K562 (cell line): Measurements from ENCODE around the gene U2AF1L4. TPM values are rescaled to one million over a fixed set of nuclear protein-coding genes. Genes with fewer than 3 reads are reported as not detected.

Source experiments
- FOXP1 ChIP-seq: sonication (generic); formaldehyde crosslinking; IDR thresholded peaks from 2 replicates; pipeline ENCODE4 v1.8.0; 2022; ENCODE audit warnings: mild to moderate bottlenecking, missing genetic modification reagents
- polyA plus RNA-seq, 8 experiments: library from polyadenylated mRNA; depleted of rRNA in 4 of 8; stranded (reverse) in 5 of 8; unstranded in 3 of 8; fragments of >200 nt; fragmentation: Nextera tagmentation in 2 of 8; fragmentation: Illumina TruSeq in 1 of 8; extraction: Ambion mirVana in 2 of 8; extraction: Trizol in 1 of 8; gene quantifications; 2 replicates each; pipeline versions ENCODE4 v1.2.1 to v1.2.3, GENCODE V29; 2011 to 2014; ENCODE audit warnings: inconsistent platforms in 1 of 8, missing spikeins in 1 of 8
- total RNA-seq, 7 experiments: library from RNA; depleted of rRNA in 6 of 7; stranded (reverse); fragments of >200 nt in 6 of 7; fragmentation: Illumina TruSeq in 2 of 7; extraction: Trizol in 2 of 7; gene quantifications; 2 replicates each; pipeline versions ENCODE4 v1.2.1 to v1.2.3, GENCODE V29; 2011 to 2021; ENCODE audit warnings: low replicate concordance in 1 of 7
- TF ChIP-seq, protein P1 (sequence below): fragments of 450-650 bp; IDR thresholded peaks from 2 replicates; pipeline ENCODE4 v1.6.1; 2016; ENCODE audit warnings: mild to moderate bottlenecking, moderate library complexity
- TF ChIP-seq, protein P2 (sequence below): fragments of 450-650 bp; IDR thresholded peaks from 2 replicates; pipeline ENCODE4 v1.6.1; 2016; ENCODE audit warnings: mild to moderate bottlenecking
- TF ChIP-seq, protein P3 (sequence below), 3 experiments: IDR thresholded peaks in 2 of 3; conservative IDR thresholded peaks in 1 of 3; 2 replicates each; pipeline ENCODE4 v1.5.1; 2011 to 2012; ENCODE audit warnings: low read length in 3 of 3, mild to moderate bottlenecking in 3 of 3, control low read depth in 2 of 3, improper control_type of control experiment in 1 of 3, inconsistent platforms in 1 of 3, low read depth in 1 of 3, mixed read lengths in 1 of 3, moderate library complexity in 1 of 3; ENCODE audit not compliant: insufficient read depth in 2 of 3
- TF ChIP-seq, protein P4 (sequence below), 2 experiments: fragments of 200-800 bp in 1 of 2; sonication (Bioruptor generic) in 1 of 2; sonication (generic) in 1 of 2; formaldehyde crosslinking in 1 of 2; IDR thresholded peaks in 1 of 2; conservative IDR thresholded peaks in 1 of 2; 2 replicates each; pipeline versions ENCODE4 v1.5.0 to v1.6.1; 2016 to 2020; ENCODE audit warnings: missing compliant biosample characterization in 1 of 2, missing genetic modification characterization in 1 of 2, missing genetic modification reagents in 1 of 2

The U2AF1L4 gene
- total and polyA plus RNA-seq, 9 of the 15 experiments (the other 6 are each of a cell fraction or from before 2014, with no cell fraction given), result 8.4 to 19.5 (median 12.6) TPM

DNA sequence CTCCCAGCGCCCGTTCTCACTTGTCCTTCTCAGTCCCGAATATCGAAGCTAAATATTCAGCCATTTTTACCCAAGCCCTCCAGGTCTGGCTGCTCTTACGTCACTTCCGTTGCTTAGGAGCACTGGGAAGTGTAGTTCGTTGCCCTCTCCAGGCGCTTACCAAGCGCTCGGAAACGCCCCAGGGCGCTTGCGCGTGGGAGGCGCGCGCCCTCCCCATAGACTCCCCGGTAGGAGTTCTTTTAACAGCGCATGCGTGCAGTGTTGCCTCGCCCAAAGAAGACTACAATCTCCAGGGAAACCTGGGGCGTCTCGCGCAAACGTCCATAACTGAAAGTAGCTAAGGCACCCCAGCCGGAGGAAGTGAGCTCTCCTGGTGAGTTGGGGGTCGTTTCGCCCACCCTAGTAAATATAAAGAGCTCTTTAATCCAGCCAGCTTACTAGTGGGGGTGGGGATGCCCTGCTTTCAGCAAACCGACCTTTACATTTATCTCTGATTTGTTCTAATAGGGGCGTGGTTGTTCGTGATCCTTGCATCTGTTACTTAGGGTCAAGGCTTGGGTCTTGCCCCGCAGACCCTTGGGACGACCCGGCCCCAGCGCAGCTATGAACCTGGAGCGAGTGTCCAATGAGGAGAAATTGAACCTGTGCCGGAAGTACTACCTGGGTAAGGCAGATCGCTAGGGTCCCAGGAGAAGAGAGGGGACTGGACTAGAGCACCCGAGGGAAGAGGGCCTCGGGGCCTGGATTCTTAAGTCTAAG is at the start of gene U2AF1L4, which contains the start of gene PSENEN (continued):
- TF ChIP-seq, protein P1, sequence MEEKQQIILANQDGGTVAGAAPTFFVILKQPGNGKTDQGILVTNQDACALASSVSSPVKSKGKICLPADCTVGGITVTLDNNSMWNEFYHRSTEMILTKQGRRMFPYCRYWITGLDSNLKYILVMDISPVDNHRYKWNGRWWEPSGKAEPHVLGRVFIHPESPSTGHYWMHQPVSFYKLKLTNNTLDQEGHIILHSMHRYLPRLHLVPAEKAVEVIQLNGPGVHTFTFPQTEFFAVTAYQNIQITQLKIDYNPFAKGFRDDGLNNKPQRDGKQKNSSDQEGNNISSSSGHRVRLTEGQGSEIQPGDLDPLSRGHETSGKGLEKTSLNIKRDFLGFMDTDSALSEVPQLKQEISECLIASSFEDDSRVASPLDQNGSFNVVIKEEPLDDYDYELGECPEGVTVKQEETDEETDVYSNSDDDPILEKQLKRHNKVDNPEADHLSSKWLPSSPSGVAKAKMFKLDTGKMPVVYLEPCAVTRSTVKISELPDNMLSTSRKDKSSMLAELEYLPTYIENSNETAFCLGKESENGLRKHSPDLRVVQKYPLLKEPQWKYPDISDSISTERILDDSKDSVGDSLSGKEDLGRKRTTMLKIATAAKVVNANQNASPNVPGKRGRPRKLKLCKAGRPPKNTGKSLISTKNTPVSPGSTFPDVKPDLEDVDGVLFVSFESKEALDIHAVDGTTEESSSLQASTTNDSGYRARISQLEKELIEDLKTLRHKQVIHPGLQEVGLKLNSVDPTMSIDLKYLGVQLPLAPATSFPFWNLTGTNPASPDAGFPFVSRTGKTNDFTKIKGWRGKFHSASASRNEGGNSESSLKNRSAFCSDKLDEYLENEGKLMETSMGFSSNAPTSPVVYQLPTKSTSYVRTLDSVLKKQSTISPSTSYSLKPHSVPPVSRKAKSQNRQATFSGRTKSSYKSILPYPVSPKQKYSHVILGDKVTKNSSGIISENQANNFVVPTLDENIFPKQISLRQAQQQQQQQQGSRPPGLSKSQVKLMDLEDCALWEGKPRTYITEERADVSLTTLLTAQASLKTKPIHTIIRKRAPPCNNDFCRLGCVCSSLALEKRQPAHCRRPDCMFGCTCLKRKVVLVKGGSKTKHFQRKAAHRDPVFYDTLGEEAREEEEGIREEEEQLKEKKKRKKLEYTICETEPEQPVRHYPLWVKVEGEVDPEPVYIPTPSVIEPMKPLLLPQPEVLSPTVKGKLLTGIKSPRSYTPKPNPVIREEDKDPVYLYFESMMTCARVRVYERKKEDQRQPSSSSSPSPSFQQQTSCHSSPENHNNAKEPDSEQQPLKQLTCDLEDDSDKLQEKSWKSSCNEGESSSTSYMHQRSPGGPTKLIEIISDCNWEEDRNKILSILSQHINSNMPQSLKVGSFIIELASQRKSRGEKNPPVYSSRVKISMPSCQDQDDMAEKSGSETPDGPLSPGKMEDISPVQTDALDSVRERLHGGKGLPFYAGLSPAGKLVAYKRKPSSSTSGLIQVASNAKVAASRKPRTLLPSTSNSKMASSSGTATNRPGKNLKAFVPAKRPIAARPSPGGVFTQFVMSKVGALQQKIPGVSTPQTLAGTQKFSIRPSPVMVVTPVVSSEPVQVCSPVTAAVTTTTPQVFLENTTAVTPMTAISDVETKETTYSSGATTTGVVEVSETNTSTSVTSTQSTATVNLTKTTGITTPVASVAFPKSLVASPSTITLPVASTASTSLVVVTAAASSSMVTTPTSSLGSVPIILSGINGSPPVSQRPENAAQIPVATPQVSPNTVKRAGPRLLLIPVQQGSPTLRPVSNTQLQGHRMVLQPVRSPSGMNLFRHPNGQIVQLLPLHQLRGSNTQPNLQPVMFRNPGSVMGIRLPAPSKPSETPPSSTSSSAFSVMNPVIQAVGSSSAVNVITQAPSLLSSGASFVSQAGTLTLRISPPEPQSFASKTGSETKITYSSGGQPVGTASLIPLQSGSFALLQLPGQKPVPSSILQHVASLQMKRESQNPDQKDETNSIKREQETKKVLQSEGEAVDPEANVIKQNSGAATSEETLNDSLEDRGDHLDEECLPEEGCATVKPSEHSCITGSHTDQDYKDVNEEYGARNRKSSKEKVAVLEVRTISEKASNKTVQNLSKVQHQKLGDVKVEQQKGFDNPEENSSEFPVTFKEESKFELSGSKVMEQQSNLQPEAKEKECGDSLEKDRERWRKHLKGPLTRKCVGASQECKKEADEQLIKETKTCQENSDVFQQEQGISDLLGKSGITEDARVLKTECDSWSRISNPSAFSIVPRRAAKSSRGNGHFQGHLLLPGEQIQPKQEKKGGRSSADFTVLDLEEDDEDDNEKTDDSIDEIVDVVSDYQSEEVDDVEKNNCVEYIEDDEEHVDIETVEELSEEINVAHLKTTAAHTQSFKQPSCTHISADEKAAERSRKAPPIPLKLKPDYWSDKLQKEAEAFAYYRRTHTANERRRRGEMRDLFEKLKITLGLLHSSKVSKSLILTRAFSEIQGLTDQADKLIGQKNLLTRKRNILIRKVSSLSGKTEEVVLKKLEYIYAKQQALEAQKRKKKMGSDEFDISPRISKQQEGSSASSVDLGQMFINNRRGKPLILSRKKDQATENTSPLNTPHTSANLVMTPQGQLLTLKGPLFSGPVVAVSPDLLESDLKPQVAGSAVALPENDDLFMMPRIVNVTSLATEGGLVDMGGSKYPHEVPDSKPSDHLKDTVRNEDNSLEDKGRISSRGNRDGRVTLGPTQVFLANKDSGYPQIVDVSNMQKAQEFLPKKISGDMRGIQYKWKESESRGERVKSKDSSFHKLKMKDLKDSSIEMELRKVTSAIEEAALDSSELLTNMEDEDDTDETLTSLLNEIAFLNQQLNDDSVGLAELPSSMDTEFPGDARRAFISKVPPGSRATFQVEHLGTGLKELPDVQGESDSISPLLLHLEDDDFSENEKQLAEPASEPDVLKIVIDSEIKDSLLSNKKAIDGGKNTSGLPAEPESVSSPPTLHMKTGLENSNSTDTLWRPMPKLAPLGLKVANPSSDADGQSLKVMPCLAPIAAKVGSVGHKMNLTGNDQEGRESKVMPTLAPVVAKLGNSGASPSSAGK, result no peak
- TF ChIP-seq, protein P2, sequence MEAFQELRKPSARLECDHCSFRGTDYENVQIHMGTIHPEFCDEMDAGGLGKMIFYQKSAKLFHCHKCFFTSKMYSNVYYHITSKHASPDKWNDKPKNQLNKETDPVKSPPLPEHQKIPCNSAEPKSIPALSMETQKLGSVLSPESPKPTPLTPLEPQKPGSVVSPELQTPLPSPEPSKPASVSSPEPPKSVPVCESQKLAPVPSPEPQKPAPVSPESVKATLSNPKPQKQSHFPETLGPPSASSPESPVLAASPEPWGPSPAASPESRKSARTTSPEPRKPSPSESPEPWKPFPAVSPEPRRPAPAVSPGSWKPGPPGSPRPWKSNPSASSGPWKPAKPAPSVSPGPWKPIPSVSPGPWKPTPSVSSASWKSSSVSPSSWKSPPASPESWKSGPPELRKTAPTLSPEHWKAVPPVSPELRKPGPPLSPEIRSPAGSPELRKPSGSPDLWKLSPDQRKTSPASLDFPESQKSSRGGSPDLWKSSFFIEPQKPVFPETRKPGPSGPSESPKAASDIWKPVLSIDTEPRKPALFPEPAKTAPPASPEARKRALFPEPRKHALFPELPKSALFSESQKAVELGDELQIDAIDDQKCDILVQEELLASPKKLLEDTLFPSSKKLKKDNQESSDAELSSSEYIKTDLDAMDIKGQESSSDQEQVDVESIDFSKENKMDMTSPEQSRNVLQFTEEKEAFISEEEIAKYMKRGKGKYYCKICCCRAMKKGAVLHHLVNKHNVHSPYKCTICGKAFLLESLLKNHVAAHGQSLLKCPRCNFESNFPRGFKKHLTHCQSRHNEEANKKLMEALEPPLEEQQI, result no peak
- TF ChIP-seq, protein P3, sequence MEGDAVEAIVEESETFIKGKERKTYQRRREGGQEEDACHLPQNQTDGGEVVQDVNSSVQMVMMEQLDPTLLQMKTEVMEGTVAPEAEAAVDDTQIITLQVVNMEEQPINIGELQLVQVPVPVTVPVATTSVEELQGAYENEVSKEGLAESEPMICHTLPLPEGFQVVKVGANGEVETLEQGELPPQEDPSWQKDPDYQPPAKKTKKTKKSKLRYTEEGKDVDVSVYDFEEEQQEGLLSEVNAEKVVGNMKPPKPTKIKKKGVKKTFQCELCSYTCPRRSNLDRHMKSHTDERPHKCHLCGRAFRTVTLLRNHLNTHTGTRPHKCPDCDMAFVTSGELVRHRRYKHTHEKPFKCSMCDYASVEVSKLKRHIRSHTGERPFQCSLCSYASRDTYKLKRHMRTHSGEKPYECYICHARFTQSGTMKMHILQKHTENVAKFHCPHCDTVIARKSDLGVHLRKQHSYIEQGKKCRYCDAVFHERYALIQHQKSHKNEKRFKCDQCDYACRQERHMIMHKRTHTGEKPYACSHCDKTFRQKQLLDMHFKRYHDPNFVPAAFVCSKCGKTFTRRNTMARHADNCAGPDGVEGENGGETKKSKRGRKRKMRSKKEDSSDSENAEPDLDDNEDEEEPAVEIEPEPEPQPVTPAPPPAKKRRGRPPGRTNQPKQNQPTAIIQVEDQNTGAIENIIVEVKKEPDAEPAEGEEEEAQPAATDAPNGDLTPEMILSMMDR (IDR thresholded peaks at IDR 0.05 in 2 of 3, conservative IDR thresholded peaks at IDR 0.05 in 1 of 3; ENCODE audit: insufficient read depth in 2 of 3, low read depth in 1 of 3, low read length in 3 of 3), result 0 out of 6 replicates have a peak, but pooled peaks of 1 of the 3 experiments have one; percentile 1
- 0 out of 2 replicates have a peak, but pooled peaks have one; percentile 18 for TF ChIP-seq FOXP1 (CRISPR knock-in tag)
- TF ChIP-seq, protein P4, sequence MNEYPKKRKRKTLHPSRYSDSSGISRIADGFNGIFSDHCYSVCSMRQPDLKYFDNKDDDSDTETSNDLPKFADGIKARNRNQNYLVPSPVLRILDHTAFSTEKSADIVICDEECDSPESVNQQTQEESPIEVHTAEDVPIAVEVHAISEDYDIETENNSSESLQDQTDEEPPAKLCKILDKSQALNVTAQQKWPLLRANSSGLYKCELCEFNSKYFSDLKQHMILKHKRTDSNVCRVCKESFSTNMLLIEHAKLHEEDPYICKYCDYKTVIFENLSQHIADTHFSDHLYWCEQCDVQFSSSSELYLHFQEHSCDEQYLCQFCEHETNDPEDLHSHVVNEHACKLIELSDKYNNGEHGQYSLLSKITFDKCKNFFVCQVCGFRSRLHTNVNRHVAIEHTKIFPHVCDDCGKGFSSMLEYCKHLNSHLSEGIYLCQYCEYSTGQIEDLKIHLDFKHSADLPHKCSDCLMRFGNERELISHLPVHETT (CRISPR knock-in tag; conservative IDR thresholded peaks at IDR 0.05 in 1 of 2, IDR thresholded peaks at IDR 0.05 in 1 of 2), result peak in 1 of 2 experiments; percentile 2; a peak in 1 of 4 replicates
